Stimulated activated CD4-positive, alpha-beta T cell treated with anti-CD3 and anti-CD28 coated beads, TNF-alpha, amount 100 ng/mL, for 48 hours (primary cell): ENCODE results near the gene PLEKHH1.
"Not testable (repeated sequence)": the region's sequence is repeated elsewhere in the genome, so short reads cannot be mapped to it uniquely, and the experiment has no call there.

Source experiments
- DNase-seq, 3 donors: peaks; one replicate each; pipeline ENCODE4 v3.0.0-alpha.2; 2020; ENCODE audit warnings: low read depth in 3 of 3

PLEKHH1 gene

DNA sequence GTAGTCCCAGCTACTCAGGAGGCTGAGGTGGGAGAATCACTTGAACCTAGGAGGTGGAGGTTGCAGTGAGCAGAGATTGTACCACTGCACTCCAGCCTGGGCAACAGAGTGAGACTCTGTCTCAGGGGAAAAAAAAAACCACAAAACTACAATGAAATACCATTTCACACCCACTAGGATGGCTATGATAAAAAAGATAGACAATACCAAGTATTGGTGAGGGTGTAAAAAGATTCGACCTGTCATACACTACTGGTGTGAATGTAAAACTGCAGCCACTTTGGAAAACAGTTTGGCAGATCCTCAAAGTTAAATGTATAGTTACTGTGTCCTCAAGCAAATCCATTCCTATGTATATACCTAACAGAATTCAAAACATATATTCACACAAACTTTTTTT is 93.0 kb downstream of the PLEKHH1 start:
- not testable (repeated sequence) for DNase-seq

DNA sequence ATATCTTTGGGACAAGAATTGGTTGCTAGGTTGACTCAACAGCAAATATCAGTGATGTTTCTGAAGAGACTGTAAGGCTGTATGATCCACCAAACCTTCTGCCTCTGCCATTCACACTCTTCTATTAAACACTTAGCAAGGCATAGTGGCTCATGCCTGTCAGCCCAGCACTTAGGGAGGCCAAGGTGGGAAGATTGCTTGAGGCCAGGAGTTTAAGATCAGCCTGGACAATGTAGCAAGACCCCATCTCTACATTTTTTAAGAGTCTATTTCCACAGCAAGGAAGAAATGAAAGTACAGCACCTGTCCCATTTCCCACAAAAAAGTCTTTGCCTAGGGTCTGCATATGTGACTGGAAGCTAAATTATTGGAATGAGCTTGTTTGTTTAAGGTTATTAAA is 94.4 kb downstream of the PLEKHH1 start:
- no peak for DNase-seq

DNA sequence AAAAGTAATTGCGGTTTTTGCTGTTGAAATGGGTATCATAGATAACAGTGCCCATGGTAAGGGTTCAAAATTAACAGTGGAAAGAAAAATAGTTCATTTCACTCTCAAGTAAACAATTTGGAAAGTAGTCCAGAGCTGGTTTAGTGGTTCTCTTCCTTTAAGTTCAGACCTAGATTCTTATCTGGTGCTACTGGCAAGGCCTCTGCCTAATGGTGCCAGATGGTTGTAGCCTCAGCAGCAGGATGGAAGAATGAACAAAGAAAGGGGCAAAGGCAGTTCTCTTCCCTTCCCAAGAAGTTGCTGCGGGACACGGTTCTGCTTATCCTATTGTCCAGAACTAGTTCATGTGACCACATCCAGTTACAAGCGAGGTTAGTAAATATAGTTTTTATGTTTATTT is 97.1 kb downstream of the PLEKHH1 start:
- no peak for DNase-seq

DNA sequence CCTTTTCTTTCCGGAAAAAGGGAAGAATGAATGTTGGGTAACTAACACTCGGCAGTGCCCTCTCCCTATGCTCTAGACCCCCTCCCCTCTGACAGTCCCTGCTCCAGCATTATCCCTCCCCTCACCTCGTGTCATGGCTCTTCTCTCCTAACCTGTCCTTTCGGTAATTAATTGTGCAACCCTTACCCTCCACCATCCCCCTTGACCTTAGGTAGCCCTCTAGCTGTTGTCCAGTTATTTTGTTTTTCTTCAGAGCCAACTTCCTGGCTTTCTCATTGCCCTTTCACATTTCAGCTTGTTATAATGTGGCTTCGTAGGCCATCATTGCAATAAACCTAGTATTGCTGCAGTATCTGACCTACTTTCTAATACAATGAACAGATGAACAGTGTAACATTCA is 97.8 kb downstream of the PLEKHH1 start:
- DNase-seq, result no peak

DNA sequence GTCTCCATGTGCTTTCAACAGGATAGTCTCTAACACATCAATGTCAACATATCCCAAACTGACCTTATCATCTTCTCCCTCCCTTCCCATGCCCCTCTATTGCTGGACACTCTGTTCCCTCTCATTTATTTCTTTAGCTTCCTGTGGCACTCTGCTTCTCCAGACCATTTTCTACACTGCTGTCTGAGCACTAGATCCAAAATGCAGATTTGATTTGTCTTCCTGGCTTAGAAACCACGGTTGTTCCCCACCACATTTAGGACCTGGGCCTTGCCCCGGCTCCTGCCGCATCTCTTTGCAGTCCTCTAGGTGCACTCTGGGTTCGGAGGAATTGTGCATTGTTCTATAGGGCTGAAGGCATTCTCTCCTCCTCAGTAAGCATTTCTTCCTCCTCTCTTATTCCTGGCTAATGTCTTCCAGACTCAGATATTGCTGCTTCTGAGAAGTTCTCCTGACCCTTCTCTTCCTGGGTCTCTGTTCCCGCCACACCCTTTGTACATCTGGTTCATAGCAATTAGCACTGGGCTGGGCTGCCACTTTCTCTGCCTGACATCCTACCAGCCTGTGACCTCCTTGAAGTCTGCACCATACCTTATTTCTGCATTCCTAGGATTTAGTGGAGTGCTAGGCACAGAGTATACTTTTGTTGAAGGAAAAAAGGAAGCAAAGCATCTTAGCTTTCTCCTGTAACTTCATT is 100.5 kb downstream of the PLEKHH1 start:
- DNase-seq, result no peak

DNA sequence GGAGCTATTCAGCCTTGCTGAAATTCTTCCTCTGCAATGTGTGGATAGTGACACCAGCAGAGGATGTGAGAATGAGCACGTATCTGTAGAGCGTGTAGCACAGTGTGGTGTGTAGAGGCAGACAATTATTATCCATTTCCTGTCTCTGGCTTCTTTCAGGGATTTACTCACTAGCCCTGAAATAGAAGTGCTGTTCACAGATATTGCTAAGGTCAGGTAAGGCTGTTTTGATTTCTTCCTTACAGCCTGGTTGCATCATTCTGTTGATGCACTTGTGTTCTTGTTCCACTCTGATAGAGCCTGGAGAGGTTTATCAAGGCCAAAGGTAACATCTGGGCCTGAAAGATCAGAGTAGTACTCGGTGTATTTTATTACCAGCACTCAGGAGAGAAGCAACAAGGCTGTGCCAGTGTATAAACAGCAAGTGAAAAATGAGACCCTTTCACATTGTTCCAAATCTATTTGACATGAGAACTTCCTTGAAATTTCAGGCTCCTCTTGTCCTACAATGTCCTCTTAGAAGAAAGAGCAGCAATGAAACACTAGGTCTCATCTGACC is 103.3 kb downstream of the PLEKHH1 start:
- no peak for DNase-seq

DNA sequence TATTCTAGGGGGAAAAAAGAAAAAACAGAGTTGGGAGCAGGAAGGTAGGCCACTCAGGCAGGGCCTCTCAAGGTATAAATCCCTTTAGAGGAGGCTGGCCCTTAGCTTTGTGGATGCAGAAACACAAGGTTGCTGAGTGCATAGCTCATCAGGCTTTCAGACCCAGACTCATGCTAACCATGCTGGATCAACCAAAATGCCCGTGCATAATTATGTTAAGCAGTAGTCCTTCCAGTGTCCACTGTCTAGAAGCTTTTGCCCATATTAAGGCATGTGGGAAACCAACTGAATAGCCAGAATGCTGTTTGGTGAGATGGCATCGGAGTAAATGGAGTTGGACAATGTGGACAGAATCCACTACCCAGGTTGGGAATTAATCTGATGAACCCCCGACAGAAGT is 105.6 kb downstream of the PLEKHH1 start:
- DNase-seq, result no peak
